Activated T-cell treated with anti-CD3 and anti-CD28 coated beads, Interleukin-2, amount 50 U/mL, for 4 hours (primary cell): ENCODE data around the gene BTBD3. TPM values are rescaled to one million over a fixed set of nuclear protein-coding genes. Genes with fewer than 3 reads are reported as not detected.

Experiments used
- ATAC-seq, 2 donors: fragments of 200-7000 bp; cut with Tn5 transposase; one replicate each; pipeline ENCODE4 v1.10.0; 2021
- DNase-seq: peaks from one replicate; pipeline ENCODE4 v3.0.0-alpha.2; 2020
- H3K27me3 Mint-ChIP-seq: one replicate; pipeline ENCODE4 v1.8.0; 2021; ENCODE audit warnings: low read depth, mixed read lengths
- H3K36me3 Mint-ChIP-seq: one replicate; pipeline ENCODE4 v1.8.0; 2022; ENCODE audit warnings: mixed read lengths; ENCODE audit not compliant: insufficient read depth
- H3K4me1 Mint-ChIP-seq: one replicate; pipeline ENCODE4 v1.8.0; 2021; ENCODE audit warnings: low read depth, mixed read lengths
- H3K4me3 Mint-ChIP-seq: one replicate; pipeline ENCODE4 v1.8.0; 2021; ENCODE audit warnings: mild to moderate bottlenecking, moderate library complexity, mixed read lengths
- H3K9me3 Mint-ChIP-seq: one replicate; pipeline ENCODE4 v1.8.0; 2021; ENCODE audit warnings: mixed read lengths
- total RNA-seq, 3 donors: library from RNA; stranded (reverse); gene quantifications; one replicate each; pipeline ENCODE4 v1.2.1, GENCODE V29; 2021

Gene BTBD3
- total RNA-seq, 3 donors from 2014 or later, result 3.0 to 4.9 (median 4.3) TPM

- DNase-seq, result no peak
- Mint-ChIP-seq H3K4me3 (no peak overlapping the region), H3K36me3 (peaks cover 3% of the 10 kb centered on the region), H3K9me3 (no peaks in the 10 kb centered on the region), H3K27me3 (no peaks in the 10 kb centered on the region), H3K4me1 (no peaks in the 10 kb centered on the region)
- no peak for ATAC-seq
These were observed 15.4 kb upstream of the BTBD3 start for GRCh38 chr20:11902285-11902697.

GRCh38 chr20:11905460-11906179 is 12.1 kb upstream of the BTBD3 start:
- Mint-ChIP-seq H3K9me3 (no peaks in the 10 kb centered on the region), H3K36me3 (peaks cover 3% of the 10 kb centered on the region), H3K4me1 (no peaks in the 10 kb centered on the region), H3K4me3 (no peak overlapping the region), H3K27me3 (no peaks in the 10 kb centered on the region)
- DNase-seq (no peak), ATAC-seq (no peak)

- no peaks in the 10 kb centered on the region for H3K27me3 Mint-ChIP-seq
- H3K4me3 Mint-ChIP-seq, result no peak overlapping the region
- ATAC-seq (no peak), DNase-seq (no peak)
- H3K9me3 Mint-ChIP-seq, result no peaks in the 10 kb centered on the region
- peaks cover 3% of the 10 kb centered on the region for H3K36me3 Mint-ChIP-seq
- no peaks in the 10 kb centered on the region for H3K4me1 Mint-ChIP-seq
These were observed 10.8 kb upstream of the BTBD3 start for GRCh38 chr20:11906626-11907480.

GRCh38 chr20:11907621-11908020 is 10.1 kb upstream of the BTBD3 start:
- DNase-seq (no peak), ATAC-seq (no peak)
- H3K4me1 Mint-ChIP-seq, result no peaks in the 10 kb centered on the region
- no peak overlapping the region for H3K4me3 Mint-ChIP-seq
- H3K36me3 Mint-ChIP-seq, result peaks cover 3% of the 10 kb centered on the region
- H3K9me3 Mint-ChIP-seq, result no peaks in the 10 kb centered on the region
- no peaks in the 10 kb centered on the region for H3K27me3 Mint-ChIP-seq

GRCh38 chr20:11912013-11912658 is 5.6 kb upstream of the BTBD3 start:
- Mint-ChIP-seq H3K4me1 (no peaks in the 10 kb centered on the region), H3K36me3 (no peaks in the 10 kb centered on the region), H3K9me3 (no peaks in the 10 kb centered on the region), H3K27me3 (no peaks in the 10 kb centered on the region), H3K4me3 (no peak overlapping the region)
- ATAC-seq (no peak), DNase-seq (no peak)

GRCh38 chr20:11912659-11913415 is 4.9 kb upstream of the BTBD3 start:
- H3K27me3 Mint-ChIP-seq, result no peaks in the 10 kb centered on the region
- ATAC-seq, result no peak
- no peak overlapping the region for H3K4me3 Mint-ChIP-seq
- no peak for DNase-seq
- H3K9me3 Mint-ChIP-seq, result no peaks in the 10 kb centered on the region
- H3K36me3 Mint-ChIP-seq, result no peaks in the 10 kb centered on the region
- no peaks in the 10 kb centered on the region for H3K4me1 Mint-ChIP-seq

GRCh38 chr20:11918391-11918845 is 725 bp downstream of the BTBD3 start:
- ATAC-seq (no peak), DNase-seq (no peak)
- H3K9me3 Mint-ChIP-seq, result no peaks in the 10 kb centered on the region
- H3K4me1 Mint-ChIP-seq, result peaks cover 2% of the 10 kb centered on the region
- H3K4me3 Mint-ChIP-seq, result no peak overlapping the region
- H3K36me3 Mint-ChIP-seq, result no peaks in the 10 kb centered on the region
- no peaks in the 10 kb centered on the region for H3K27me3 Mint-ChIP-seq

- ATAC-seq (no peak), DNase-seq (no peak)
- H3K36me3 Mint-ChIP-seq, result no peaks in the 10 kb centered on the region
- peaks cover 2% of the 10 kb centered on the region for H3K4me1 Mint-ChIP-seq
- H3K27me3 Mint-ChIP-seq, result no peaks in the 10 kb centered on the region
- H3K9me3 Mint-ChIP-seq, result no peaks in the 10 kb centered on the region
- no peak overlapping the region for H3K4me3 Mint-ChIP-seq
These were observed 1.3 kb downstream of the BTBD3 start for GRCh38 chr20:11918981-11919380.

GRCh38 chr20:11919581-11919980 is 1.9 kb downstream of the BTBD3 start:
- Mint-ChIP-seq H3K27me3 (no peaks in the 10 kb centered on the region), H3K4me3 (no peak overlapping the region), H3K36me3 (no peaks in the 10 kb centered on the region), H3K9me3 (no peaks in the 10 kb centered on the region), H3K4me1 (peaks cover 2% of the 10 kb centered on the region)
- ATAC-seq, result no peak
- DNase-seq, result no peak

GRCh38 chr20:11920083-11920482 is 2.4 kb downstream of the BTBD3 start:
- Mint-ChIP-seq H3K4me3 (no peak overlapping the region), H3K27me3 (no peaks in the 10 kb centered on the region), H3K4me1 (peaks cover 2% of the 10 kb centered on the region), H3K9me3 (peaks cover under 1% of the 10 kb centered on the region), H3K36me3 (no peaks in the 10 kb centered on the region)
- ATAC-seq, result no peak
- no peak for DNase-seq

- ATAC-seq (no peak), DNase-seq (no peak)
- peaks cover 4% of the 10 kb centered on the region for H3K9me3 Mint-ChIP-seq
- no peaks in the 10 kb centered on the region for H3K36me3 Mint-ChIP-seq
- peaks cover 2% of the 10 kb centered on the region for H3K4me1 Mint-ChIP-seq
- H3K4me3 Mint-ChIP-seq, result no peak overlapping the region
- no peaks in the 10 kb centered on the region for H3K27me3 Mint-ChIP-seq
These were observed 3.6 kb downstream of the BTBD3 start for GRCh38 chr20:11921321-11921720.

- no peaks in the 10 kb centered on the region for H3K36me3 Mint-ChIP-seq
- H3K27me3 Mint-ChIP-seq, result no peaks in the 10 kb centered on the region
- H3K9me3 Mint-ChIP-seq, result peaks cover 4% of the 10 kb centered on the region
- DNase-seq (no peak), ATAC-seq (no peak)
- H3K4me3 Mint-ChIP-seq, result no peak overlapping the region
- H3K4me1 Mint-ChIP-seq, result peaks cover 2% of the 10 kb centered on the region
These were observed 4.9 kb downstream of the BTBD3 start for GRCh38 chr20:11922561-11922960.

GRCh38 chr20:11924923-11925322 is 7.2 kb downstream of the BTBD3 start:
- DNase-seq, result no peak
- Mint-ChIP-seq H3K36me3 (no peaks in the 10 kb centered on the region), H3K27me3 (no peaks in the 10 kb centered on the region), H3K4me3 (no peak overlapping the region), H3K9me3 (peaks cover 4% of the 10 kb centered on the region), H3K4me1 (no peaks in the 10 kb centered on the region)
- ATAC-seq, result no peak
